Stimulated activated CD8-positive, alpha-beta memory T cell treated with anti-CD3 and anti-CD28 coated beads, Interleukin-15, amount 100 ng/mL, for 48 hours (primary cell): Measurements from ENCODE around the gene SPESP1.

Experiments
- DNase-seq, 2 donors: peaks; one replicate each; pipeline ENCODE4 v3.0.0-alpha.2; 2020; ENCODE audit warnings: low read depth in 2 of 2

The SPESP1 gene

DNA sequence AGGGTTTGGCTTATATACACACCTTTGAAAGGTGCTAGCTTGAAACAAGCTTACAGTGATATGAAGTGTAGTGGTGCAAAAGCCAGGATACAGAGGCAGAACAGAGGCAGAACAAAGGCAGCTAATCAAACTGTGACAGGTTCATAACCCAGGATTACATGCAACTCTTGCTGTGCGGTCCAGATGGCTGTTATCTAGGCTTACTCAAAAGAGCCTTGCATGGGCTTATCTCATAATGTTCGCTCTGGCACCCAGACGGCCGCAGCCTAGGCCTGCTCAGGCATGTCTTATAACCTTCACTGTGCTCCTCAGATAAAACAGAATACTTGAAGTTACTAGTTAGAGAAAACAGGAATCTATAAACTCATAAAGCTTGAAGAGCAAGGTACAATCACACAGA, 61.4 kb downstream of the SPESP1 start:
- DNase-seq = no peak

DNA sequence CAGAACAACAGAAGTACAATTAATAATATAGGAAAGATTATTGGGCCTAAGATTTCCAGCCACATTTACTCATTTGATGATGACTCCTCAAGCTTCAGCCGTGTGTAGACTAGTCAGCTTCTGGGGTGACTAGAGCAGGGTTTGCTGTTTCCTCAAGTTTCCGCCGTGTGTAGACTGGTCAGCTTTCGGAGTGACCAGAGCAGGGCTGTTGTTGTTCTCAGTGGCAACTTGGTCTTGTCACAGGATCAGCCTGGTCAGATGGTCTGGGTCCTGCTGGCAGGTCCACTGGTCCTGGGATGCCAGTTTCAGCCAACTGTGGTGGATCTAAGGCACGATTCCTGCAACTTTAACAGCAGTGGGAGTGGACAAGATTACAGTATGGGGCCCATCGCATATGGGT, 62.4 kb downstream of the SPESP1 start:
- no peak for DNase-seq

DNA sequence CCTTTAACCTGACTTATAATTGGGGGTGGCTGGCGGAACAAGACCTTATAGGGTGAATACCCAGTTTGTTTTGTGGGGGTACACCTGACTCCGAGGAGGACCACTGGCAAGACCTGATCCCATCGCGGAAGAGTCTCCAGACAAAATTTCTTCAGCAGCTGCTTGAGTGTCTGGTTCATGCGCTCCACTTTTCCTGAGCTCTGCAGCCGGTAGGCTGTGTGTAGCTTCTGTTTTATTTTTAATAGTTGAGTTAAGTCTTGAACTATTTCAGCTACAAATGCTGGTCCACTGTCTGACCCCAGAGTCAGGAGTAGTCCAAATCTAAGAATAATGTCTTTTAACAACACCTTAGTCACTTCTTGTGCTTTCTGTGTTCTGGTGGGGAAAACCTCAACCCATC, 63.0 kb downstream of the SPESP1 start:
- DNase-seq = no peak

DNA sequence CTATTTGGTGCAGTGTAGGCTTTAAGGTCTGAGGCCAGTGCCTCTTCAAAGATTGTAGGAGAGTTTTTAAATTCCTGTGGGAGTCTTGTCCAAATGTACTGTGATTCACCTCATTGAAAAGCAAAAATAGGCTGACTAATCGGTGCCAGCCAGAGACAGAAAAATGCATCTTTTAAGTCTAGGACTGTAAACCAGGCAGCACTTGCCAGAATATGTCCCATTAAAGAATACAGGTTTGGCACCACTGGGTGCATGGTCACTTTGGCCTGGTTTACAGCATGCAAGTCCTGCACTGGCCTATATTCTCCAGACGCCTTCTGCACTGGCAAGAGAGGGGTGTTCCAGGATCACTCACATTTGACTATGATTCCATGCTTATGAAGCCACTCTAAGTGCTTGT, 63.8 kb downstream of the SPESP1 start:
- no peak for DNase-seq

DNA sequence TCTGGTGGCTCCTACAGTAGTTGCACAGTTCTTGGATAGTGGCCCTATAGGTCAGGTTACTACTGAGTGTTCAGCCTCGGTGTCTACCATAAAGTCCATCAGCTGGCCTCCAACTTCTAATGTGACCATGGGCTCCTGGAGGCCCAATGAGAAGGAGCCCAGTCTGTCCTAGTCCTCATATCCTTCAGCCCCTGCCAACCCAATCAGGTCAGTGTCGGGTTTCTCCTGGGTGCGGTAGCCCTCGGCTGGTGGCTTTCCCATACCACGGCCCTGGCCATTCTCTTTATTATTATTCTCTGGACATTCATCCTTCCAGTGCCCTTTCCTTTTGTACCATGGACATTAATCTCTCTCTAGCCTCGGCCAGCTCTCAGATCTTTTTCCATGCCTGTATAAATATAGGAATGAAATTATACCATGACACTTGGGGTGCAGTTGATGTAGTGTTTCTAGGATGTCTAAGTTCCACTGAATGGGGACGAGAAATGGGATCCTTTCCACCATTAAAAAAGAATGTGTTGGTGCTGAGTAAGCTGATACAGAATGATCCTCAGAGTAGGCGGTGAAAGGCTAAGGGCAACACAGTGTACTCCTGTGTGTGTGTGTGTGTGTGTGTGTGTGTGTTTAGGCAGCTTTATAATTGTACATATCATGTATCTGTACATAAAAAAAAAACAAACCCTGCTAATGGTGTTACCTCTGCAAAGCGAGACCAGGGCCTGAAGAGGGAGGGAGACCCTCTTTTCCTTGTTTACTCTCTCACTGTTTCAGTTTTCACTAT, 64.8 kb downstream of the SPESP1 start:
- DNase-seq = no peak
